LNCAP (cell line): ENCODE measurements around the gene MEF2C.

Experiments used
- CTCF ChIP-seq: fragments of 450-650 bp; IDR thresholded peaks from 2 replicates; pipeline ENCODE4 v1.5.1; 2017; ENCODE audit warnings: mild to moderate bottlenecking

Gene MEF2C

GRCh38 chr5:88889189-88890069 lies 6.4 kb upstream of the MEF2C start:
- TF ChIP-seq CTCF: no peak

DNA sequence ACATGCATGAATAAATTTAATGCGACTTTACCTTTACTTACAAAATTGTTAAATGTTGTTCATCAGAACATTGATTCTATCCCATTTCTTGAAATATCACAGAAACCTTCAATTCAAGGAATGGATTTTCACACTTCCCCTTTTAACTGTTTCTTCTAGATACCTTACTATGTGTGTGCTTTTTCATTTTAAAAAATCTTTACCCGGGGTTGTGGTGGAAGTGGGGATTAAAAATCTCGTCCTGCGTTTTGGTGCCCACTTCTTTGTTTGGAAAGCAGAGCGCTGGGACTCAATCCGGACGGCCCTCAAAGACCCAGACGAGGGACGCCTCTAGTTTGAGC lies 5.8 kb upstream of the MEF2C start:
- TF ChIP-seq CTCF: no peak

GRCh38 chr5:88888291-88888690 lies 5.3 kb upstream of the MEF2C start:
- TF ChIP-seq CTCF: no peak

DNA sequence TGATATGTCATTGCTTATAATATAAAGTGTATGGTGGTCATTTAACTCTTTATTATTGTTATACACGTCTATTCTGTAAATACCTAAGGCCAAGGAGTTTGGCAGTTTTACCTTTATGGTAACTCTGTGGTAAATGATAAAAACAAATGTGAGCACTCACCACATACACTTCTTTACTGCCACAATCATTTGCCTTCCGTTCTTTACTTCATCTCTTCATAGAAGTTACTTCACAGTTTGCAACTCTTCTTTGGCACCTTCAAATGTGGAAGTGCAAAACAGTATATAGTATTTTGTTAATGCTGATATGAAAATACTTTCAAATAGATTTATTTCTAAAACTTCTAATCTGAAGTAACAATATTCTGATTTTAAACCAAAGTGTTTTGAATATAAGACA lies 4.4 kb upstream of the MEF2C start:
- no peak for TF ChIP-seq CTCF

DNA sequence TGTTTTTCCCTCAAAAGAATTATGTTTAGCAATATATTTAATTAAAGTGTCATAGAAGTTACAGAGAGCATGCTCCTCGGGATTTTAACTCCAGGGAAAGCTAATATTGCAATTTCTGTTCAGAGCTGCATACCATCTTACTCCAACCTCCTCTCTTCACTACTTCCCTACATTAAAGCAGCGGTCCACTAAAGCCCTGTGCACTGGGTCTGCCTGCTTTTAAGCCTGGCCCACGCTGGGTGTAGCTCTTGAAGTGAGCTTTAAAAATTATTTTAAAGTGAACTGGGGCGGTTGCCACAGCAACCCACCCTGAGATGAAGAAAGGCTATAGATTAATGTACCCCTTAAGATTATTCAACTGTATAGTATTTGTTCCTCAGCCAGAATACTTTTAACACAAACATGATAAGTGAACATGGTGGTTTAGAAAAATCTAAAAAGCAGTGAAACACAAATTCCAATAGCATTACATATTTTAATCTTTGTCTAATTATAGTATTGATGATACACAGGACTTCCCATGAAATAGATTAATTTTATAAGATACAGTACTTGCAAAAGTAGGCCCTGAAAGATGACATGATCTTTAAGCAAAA lies 3.9 kb upstream of the MEF2C start:
- no peak for TF ChIP-seq CTCF

- TF ChIP-seq CTCF: no peak
Observed at GRCh38 chr5:88886252-88886651, 3.3 kb upstream of the MEF2C start.

GRCh38 chr5:88885002-88885401 lies 2.0 kb upstream of the MEF2C start:
- TF ChIP-seq CTCF: no peak

DNA sequence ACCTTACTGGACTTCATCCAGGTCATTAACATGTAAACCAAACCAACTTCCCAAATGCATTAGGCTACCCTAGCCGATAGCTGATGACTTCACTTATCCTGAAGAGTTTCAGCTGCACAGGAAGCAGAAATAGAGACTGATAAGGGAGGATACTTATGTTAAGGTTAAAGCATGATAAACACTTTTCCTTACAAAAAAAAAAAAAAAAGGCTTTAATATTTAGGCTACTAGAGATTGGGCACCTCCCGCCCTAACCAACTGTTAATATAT lies 1.6 kb upstream of the MEF2C start:
- no peak for TF ChIP-seq CTCF
